SIG-M5 treated with dmso at 0.1 percent for 504 hours (cell line): ENCODE data around the gene ESYT1.
"Not testable (repeated sequence)": the region's sequence is repeated elsewhere in the genome, so short reads cannot be mapped to it uniquely, and the experiment has no call there.

Experiments
- DNase-seq: peaks from one replicate; lab custom pipeline; 2025; ENCODE audit not compliant: unreplicated experiment; lab: John Stamatoyannopoulos, UW

ESYT1 gene

GRCh38 chr12:56155256-56155845 is 27.3 kb downstream of the ESYT1 start:
- no peak for DNase-seq

GRCh38 chr12:56156464-56157200 is 28.6 kb downstream of the ESYT1 start:
- not testable (repeated sequence) for DNase-seq

GRCh38 chr12:56157201-56158028 is 29.3 kb downstream of the ESYT1 start:
- DNase-seq = peak; percentile 97

GRCh38 chr12:56158029-56158925 is 30.2 kb downstream of the ESYT1 start, which contains the start of gene MYL6:
Gene MYL6, plus strand, starts transcription at chr12:56158359. Its CDS starts 43 bp downstream, at chr12:56158402.
- DNase-seq = peak; percentile 99

- DNase-seq = peak; percentile 89
Measured at GRCh38 chr12:56158926-56159461, 30.9 kb downstream of the ESYT1 start.

GRCh38 chr12:56159482-56160192 is 31.6 kb downstream of the ESYT1 start:
- DNase-seq = no peak

GRCh38 chr12:56160193-56160763 is 32.2 kb downstream of the ESYT1 start:
- DNase-seq = no peak

- DNase-seq = no peak
Measured at GRCh38 chr12:56160894-56161689, 33.0 kb downstream of the ESYT1 start.

GRCh38 chr12:56161690-56162351 is 33.8 kb downstream of the ESYT1 start:
- DNase-seq = no peak

- no peak for DNase-seq
Measured at GRCh38 chr12:56162468-56163290, 34.6 kb downstream of the ESYT1 start.

- no peak for DNase-seq
Measured at GRCh38 chr12:56163533-56164344, 35.7 kb downstream of the ESYT1 start.

- no peak for DNase-seq
Measured at GRCh38 chr12:56164345-56164729, 36.3 kb downstream of the ESYT1 start.

GRCh38 chr12:56165369-56165768 is 37.3 kb downstream of the ESYT1 start:
- no peak for DNase-seq

- no peak for DNase-seq
Measured at GRCh38 chr12:56169229-56169759, 41.2 kb downstream of the ESYT1 start.

- no peak for DNase-seq
Measured at GRCh38 chr12:56172839-56173238, 44.8 kb downstream of the ESYT1 start.

- no peak for DNase-seq
Measured at GRCh38 chr12:56178347-56178746, 50.3 kb downstream of the ESYT1 start.
